Erythroblast (primary cell): ENCODE results near the gene C16orf46.

ENCODE experiments used
- GATA1 ChIP-seq: IDR thresholded peaks from 2 replicates; pipeline ENCODE4 v1.6.1; 2011; ENCODE audit warnings: low read depth, mild to moderate bottlenecking, control low read depth, low read length, moderate library complexity
- POLR2A ChIP-seq: IDR thresholded peaks from 2 replicates; pipeline ENCODE4 v1.6.1; 2011; ENCODE audit warnings: mild to moderate bottlenecking, low read length

GRCh38 chr16:81070979-81071378 lies 6.1 kb downstream of the C16orf46 start:
- TF ChIP-seq POLR2A (no peak), GATA1 (no peak)
